ENCODE measurements around the gene RPL37.

RPL37 gene

GRCh38 chr5:40841068-40841805 is 6.2 kb upstream of the RPL37 start, which contains the start of gene CARD6:
Gene CARD6, plus strand, starts transcription at chr5:40841367. Its CDS starts 16 bp downstream, at chr5:40841383.
- H3K27me3 ChIP-seq = peaks cover 32% of the 10 kb centered on the region
- H3K9me3 ChIP-seq = no peaks in the 10 kb centered on the region
- no peaks in the 10 kb centered on the region for H3K4me1 ChIP-seq
- no peak for TF ChIP-seq CTCF (IDR thresholded peaks at IDR 0.05; ENCODE audit: low read depth, low read length)
- H3K4me3 ChIP-seq (ENCODE audit: low read depth, low read length) = no peak within 1 kb of the TSS
- DNase-seq = no peak
- H3K36me3 ChIP-seq = no peaks in the 10 kb centered on the region

GRCh38 chr5:40838086-40838485 is 3.1 kb upstream of the RPL37 start:
- DNase-seq = no peak
- Histone ChIP-seq H3K9me3 (no peaks in the 10 kb centered on the region), H3K36me3 (peaks cover 17% of the 10 kb centered on the region), H3K4me1 (no peaks in the 10 kb centered on the region), H3K27me3 (peaks cover 23% of the 10 kb centered on the region), H3K4me3 (ENCODE audit: low read depth, low read length) (no peak overlapping the region)
- TF ChIP-seq CTCF (IDR thresholded peaks at IDR 0.05; ENCODE audit: low read depth, low read length) = no peak

- Histone ChIP-seq H3K4me3 (ENCODE audit: low read depth, low read length) (peak overlapping the region; percentile 86), H3K9me3 (no peaks in the 10 kb centered on the region), H3K4me1 (no peaks in the 10 kb centered on the region), H3K36me3 (peaks cover 54% of the 10 kb centered on the region), H3K27me3 (no peaks in the 10 kb centered on the region)
- TF ChIP-seq CTCF (IDR thresholded peaks at IDR 0.05; ENCODE audit: low read depth, low read length) = no peak
- no peak for DNase-seq
Measured at GRCh38 chr5:40834391-40834848, 602 bp downstream of the RPL37 start.

- peak overlapping the region; percentile 86 for H3K4me3 ChIP-seq (ENCODE audit: low read depth, low read length)
- no peaks in the 10 kb centered on the region for H3K27me3 ChIP-seq
- no peak for DNase-seq
- no peaks in the 10 kb centered on the region for H3K4me1 ChIP-seq
- H3K9me3 ChIP-seq = no peaks in the 10 kb centered on the region
- no peak for TF ChIP-seq CTCF (IDR thresholded peaks at IDR 0.05; ENCODE audit: low read depth, low read length)
- peaks cover 60% of the 10 kb centered on the region for H3K36me3 ChIP-seq
Measured at GRCh38 chr5:40833712-40834229, 1.3 kb downstream of the RPL37 start.

- DNase-seq = no peak
- Histone ChIP-seq H3K4me1 (no peaks in the 10 kb centered on the region; the same call in 1 of the 2 replicates), H3K4me3 (ENCODE audit: low read depth, low read length) (peak overlapping the region; percentile 86), H3K36me3 (peaks cover 75% of the 10 kb centered on the region), H3K9me3 (no peaks in the 10 kb centered on the region), H3K27me3 (no peaks in the 10 kb centered on the region)
- no peak for TF ChIP-seq CTCF (IDR thresholded peaks at IDR 0.05; ENCODE audit: low read depth, low read length)
Measured at GRCh38 chr5:40832345-40832744, 2.7 kb downstream of the RPL37 start.

Data from BE2C (cell line).